ENCODE results near the gene VCL. TPM values are rescaled to one million over a fixed set of nuclear protein-coding genes. Genes with fewer than 3 reads are reported as not detected.

VCL gene
- total RNA-seq, 1 experiment from 2014 or later = 291 TPM

- Histone ChIP-seq H3K14ac (ENCODE audit: insufficient read depth, low read length) (no peak overlapping the region), H3K79me2 (ENCODE audit: insufficient read depth, low read length) (peaks cover 16% of the 10 kb centered on the region; the same call in 1 of the 2 replicates), H3K23me2 (ENCODE audit: insufficient read length, low read depth, low read length, poor library complexity, severe bottlenecking) (no peaks in the 10 kb centered on the region), H3K56ac (ENCODE audit: insufficient read length, low read depth, low read length) (no peak overlapping the region), H2BK20ac (ENCODE audit: low read depth, low read length, poor library complexity, severe bottlenecking) (no peak overlapping the region), H3K9me3 (ENCODE audit: control insufficient read depth, low read depth, low read length) (no peaks in the 10 kb centered on the region), H2BK120ac (ENCODE audit: low read depth, low read length, poor library complexity, severe bottlenecking) (no peak overlapping the region), H2AFZ (ENCODE audit: low read length) (no peak overlapping the region), H3K4me2 (ENCODE audit: insufficient read depth, insufficient read length, low read length) (no peak overlapping the region), H4K8ac (replicated peaks; ENCODE audit: insufficient read length, low read depth, low read length) (no peak overlapping the region), H3K27me3 (ENCODE audit: insufficient read depth, low read length) (no peaks in the 10 kb centered on the region), H3K23ac (ENCODE audit: insufficient read length, low read depth, low read length) (no peak overlapping the region), H4K20me1 (ENCODE audit: control insufficient read depth, insufficient read depth, insufficient read length) (no peaks in the 10 kb centered on the region), H2AK5ac (ENCODE audit: insufficient read length, low read length) (no peak overlapping the region), H3K4me1 (ENCODE audit: insufficient read depth, low read length) (no peaks in the 10 kb centered on the region), H3K9ac (ENCODE audit: extremely low read depth, insufficient read length, low read length) (no peak overlapping the region), H2BK5ac (ENCODE audit: insufficient read length, low read length) (no peak overlapping the region), H3K27ac (ENCODE audit: insufficient read length, low read depth, low read length) (no peak overlapping the region), H2BK12ac (ENCODE audit: insufficient read length, low read depth, low read length) (no peak overlapping the region), H4K91ac (ENCODE audit: insufficient read length, low read depth, low read length) (no peak overlapping the region), H2BK15ac (ENCODE audit: low read depth, low read length) (no peak overlapping the region), H3K4ac (ENCODE audit: low read depth, low read length) (no peak overlapping the region), H3K79me1 (ENCODE audit: insufficient read depth, low read depth, low read length, poor library complexity, severe bottlenecking) (peaks cover 5% of the 10 kb centered on the region), H4K5ac (ENCODE audit: insufficient read length, low read depth, low read length) (no peak overlapping the region), H3K18ac (ENCODE audit: insufficient read length, low read depth, low read length) (no peak overlapping the region), H3T11ph (ENCODE audit: low read length) (no peak overlapping the region)
- H3K4me1 Mint-ChIP-seq = peaks cover 3 to 8% of the 10 kb centered on the region in 2 experiments; a peak in 3 of 4 replicates
- no peak overlapping the region for H3K4me3 Mint-ChIP-seq
- no peak for DNase-seq
- H3K36me3 Mint-ChIP-seq (ENCODE audit: insufficient read depth in 1 of 3, low read depth in 3 of 3) = peaks cover 13 to 28% (median 24%) of the 10 kb centered on the region in 3 experiments; a peak in 6 of 7 replicates
- H3K27ac Mint-ChIP-seq = peak overlapping the region; percentile 7 to 90 (median 33); a peak in 3 of 7 replicates
- H3K9me3 Mint-ChIP-seq = peaks cover 0 to 1% of the 10 kb centered on the region in 2 experiments; a peak in 3 of 5 replicates
- H3K27me3 Mint-ChIP-seq (ENCODE audit: low read depth) = no peaks in the 10 kb centered on the region
- no CpG with 5 or more reads among the region's 4 CpGs for whole genome bisulfite sequencing (ENCODE audit: extremely low coverage, insufficient read length, low lambda C conversion rate)
- TF ChIP-seq CTCF (conservative IDR thresholded peaks at IDR 0.05) = no peak
Observed at GRCh38 chr10:74058071-74058470, 60.2 kb downstream of the VCL start.

Data from H9 (cell line).